Measurements from ENCODE around the gene HSFY1. TPM values are rescaled to one million over a fixed set of nuclear protein-coding genes. Genes with fewer than 3 reads are reported as not detected.

Gene HSFY1, protein sequence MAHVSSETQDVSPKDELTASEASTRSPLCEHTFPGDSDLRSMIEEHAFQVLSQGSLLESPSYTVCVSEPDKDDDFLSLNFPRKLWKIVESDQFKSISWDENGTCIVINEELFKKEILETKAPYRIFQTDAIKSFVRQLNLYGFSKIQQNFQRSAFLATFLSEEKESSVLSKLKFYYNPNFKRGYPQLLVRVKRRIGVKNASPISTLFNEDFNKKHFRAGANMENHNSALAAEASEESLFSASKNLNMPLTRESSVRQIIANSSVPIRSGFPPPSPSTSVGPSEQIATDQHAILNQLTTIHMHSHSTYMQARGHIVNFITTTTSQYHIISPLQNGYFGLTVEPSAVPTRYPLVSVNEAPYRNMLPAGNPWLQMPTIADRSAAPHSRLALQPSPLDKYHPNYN
- total RNA-seq = not detected in 2 replicates

DNA sequence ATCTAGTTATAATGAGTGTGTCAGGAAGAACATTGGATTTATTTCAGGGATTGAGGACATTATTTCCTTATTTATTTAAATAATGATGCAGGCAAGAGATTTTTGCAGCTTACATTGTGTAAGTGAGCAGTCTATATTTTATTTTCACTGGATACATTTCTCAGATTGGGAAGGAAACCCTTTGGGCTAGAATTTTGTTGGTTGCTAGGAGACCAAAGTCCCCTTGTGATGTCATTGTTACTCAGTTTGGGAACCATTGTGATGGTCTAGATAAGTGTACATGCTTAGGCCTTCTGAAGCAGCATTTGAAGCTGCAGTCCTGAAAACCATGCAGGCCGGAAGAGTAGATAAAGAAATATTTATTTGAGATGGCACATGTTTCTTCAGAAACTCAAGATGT is at the start of gene HSFY1:
TSS of gene HSFY1 (plus strand) at position 301 of the 400 bp plus-strand sequence. CDS start at position 369, 68 bp downstream.

Other genes starting within 250 kb of the HSFY1 start
- not detected in 2 replicates for gene HSFY2, start 227.0 kb downstream of the HSFY1 start, total RNA-seq

All from dermis lymphatic vessel endothelial cell (primary cell).